HG02970 (cell line): ENCODE results near the gene LPIN1.
"Not testable (repeated sequence)": the region's sequence is repeated elsewhere in the genome, so short reads cannot be mapped to it uniquely, and the experiment has no call there.

Experiments
- ATAC-seq: cut with Tn5 transposase; IDR thresholded peaks from one replicate; pipeline ENCODE4 v1.9.1; 2021; ENCODE audit warnings: mild to moderate bottlenecking, moderate library complexity, moderate number of reproducible peaks; ENCODE audit not compliant: unreplicated experiment, low FRiP score

LPIN1 gene

DNA sequence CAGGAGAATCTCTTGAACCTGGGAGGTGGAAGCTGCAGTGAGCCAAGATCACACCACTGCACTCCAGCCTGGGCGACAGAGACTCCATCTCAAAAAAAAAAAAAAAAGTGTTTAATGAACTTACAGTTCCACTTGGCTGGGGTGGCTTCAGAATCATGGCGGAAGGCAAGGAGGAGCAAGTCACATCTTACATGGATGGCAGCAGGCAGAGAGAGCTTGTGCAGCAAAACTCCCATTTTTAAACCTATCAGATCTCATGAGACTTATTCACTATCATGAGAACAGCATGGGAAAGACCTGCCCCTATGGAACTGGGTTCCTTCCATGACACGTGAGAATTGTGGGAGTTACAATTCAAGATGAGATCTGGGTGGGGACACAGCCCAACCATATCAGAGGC is 113.5 kb downstream of the LPIN1 start:
- not testable (repeated sequence) for ATAC-seq

- no peak for ATAC-seq
Observed at GRCh38 chr2:11861044-11861443, 114.6 kb downstream of the LPIN1 start.

DNA sequence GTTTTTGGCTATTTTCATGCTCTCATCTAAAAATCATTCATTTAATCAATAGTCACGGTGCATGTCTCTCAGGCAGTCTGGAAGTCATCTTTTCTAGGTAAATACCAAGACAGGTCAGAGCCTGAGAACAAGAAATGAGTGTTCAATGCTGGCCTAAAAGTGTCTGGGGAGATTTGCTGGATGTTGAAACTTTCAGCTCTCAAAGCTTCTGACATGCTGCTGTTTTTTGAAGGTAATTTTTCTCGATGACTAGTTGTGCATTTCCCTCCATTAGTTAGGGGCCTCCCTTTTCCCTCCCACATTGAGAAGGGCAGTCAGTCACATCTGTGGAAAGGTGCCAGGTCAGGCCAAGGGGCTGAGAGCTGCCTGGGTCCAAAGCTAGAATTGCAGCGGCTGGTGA is 115.6 kb downstream of the LPIN1 start:
- no peak for ATAC-seq

GRCh38 chr2:11863103-11863502 is 116.7 kb downstream of the LPIN1 start:
- no peak for ATAC-seq

DNA sequence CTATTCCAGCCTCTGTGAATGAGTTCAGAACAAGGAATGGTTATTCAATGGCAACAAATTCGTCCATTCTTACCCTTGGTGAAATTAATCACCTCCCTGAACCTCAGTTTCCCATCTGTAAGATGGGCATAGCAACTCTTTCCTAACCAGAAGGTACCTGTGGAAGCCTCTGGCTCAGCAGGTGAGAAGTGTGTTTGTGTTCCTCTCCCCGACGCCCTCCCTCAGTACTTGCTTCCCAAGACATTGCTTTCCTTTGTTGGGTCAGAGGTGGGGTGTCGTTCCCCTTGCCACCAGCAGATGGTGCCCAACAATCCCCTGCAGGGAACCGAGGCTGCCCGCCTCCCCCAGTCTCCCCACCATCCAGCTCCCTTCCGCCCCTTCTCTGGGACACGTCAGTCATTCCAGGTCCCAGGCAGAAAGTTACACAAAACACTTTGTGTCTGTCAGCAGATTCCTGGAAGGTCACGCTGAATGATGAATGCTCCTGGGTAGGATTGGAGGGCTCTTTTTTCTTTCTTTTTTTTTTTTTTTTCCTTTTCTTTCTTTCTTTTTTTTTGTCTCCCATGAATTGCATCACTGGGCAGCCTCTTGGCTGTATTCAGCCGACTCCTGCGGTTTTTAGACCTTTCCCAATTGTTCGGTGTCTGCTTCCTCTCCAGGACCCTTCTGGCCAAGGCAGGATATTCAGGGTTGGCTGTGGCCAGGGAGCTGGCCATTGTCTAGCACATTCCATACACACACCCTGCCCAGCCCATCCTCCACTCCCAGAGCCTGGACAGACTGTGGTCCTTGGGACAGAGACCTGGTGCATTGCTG is 117.3 kb downstream of the LPIN1 start:
- ATAC-seq: no peak

DNA sequence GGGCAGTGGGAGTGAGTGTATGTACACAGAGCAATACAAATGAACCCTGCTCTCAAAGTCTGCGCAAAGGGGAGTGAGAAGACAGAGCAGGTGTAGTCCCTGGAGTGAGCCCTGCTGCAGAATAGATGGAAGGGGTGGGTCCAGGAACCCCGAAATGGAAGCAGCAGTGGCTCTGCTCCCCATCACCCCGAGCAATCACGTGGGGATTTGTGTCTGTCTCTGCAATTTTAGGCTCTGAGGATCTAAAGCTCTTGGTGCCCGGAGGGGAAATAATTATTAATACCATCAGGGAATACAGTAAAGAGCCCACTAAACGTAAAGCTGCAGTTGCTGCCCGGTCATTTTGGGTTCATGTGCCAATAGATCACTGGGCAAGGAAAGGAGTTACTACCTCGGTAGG is 118.3 kb downstream of the LPIN1 start:
- no peak for ATAC-seq

DNA sequence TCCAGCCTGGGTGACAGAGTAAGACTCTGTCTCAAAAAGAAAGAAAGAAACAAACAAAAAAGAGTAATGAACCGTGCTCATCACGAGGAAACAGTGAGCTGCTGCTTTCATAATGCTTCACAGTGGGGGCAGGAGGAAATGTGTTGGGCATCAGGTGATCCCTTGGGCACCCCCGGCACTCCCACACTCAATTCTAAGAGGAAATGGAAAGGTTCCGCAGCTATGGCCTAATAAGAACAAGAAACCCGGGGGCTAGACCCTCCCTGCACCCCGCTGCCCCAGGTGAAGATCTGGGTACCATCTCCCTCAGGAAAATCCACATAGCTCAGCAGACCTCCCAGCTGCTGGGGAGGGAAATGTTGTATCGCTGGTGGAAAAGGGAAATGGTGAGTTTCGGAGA is 118.9 kb downstream of the LPIN1 start:
- no peak for ATAC-seq

GRCh38 chr2:11865805-11866204 is 119.4 kb downstream of the LPIN1 start:
- ATAC-seq: no peak

DNA sequence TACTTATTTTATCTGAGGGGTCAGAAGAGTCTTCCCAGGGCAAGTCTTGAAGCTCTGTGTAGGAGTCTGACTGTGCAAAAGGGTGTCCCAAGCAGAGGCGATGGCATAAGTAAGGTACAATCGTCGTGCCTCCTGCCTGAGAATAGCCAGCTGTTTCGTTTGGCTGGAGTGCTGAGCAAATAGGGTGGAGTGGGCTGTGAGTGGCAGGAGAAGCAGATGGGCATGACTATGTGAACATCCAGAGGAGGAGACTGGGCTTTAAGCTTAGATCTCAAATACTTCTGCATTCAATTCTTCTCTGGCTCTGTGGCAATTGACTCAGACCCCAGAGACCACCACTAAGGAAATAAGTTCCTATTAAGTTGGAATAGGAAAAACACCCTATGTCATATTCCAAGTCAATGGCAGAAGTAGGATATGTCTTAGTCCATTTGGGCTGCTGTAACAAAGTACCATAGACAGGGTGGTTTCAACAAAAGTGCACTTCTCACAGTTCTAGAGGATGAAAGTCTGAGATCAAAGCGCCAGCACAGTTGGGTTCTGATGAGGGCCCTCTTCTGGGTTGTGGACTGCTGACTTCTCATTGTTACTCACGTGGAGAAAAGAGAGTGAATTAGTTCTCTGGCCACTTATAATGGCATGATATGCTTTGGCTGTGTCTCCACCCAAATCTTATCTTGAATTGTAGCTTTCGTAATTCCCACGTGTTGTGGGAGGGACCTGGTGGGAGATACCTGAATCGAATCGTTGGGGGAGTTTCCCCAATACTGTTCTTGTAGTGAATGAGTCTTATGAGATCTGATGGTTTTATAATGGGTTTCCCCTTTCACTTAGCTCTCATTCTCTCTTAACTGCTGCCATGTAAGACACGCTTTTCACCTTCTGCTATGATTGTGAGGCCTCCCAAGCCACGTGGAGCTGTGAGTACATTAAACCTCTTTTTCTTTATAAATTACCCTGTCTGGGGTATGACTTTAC is 120.2 kb downstream of the LPIN1 start:
- no peak for ATAC-seq

DNA sequence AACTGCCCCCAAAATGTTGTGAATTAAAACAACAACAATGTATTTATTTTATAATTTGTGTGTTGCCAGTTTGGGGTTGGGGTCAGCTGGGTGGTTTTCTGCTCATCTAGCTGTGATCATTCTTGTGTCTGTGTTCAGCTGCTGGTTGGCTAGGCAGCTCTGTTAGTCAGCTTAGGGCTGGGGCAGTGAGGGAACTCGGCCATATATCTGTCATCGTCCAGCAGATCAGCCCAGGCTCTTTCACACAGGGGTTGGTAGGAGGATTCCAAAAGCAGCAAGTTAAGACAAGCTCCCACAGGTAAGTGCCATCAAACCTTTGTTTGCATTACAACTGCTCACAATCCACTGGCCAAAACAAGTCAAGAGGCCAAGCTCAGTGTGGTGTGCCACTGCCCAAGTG is 121.5 kb downstream of the LPIN1 start:
- ATAC-seq: no peak

DNA sequence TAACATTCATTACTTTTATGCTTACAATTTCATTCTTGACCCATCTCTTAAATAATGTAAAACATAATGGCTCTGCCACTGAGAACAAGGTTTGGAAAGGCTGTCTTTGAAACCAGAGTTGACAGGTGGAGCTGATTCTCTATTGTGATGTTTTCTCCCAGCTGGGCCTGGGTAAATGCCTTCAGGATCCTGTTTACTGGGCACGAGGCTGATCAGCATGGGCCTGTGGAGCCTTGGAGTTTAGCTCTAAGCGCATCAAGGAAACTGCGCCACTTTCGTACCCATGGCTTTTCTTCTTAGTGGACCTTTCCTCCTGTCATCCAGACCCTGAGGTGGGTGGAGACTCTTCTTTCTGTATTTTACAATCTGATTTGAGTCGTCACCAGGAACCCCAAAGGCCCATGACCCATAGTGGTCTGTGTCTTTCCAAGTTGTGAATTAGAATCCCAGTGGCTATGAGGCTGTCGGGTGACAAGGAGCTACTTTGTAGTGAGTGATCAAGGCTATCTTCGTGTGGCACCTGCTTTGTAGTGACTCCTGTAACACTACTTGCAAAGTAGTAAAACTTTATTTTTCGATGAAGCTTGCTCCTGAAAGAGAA is 123.1 kb downstream of the LPIN1 start:
- no peak for ATAC-seq

GRCh38 chr2:11870064-11870463 is 123.6 kb downstream of the LPIN1 start:
- ATAC-seq: no peak

GRCh38 chr2:11870584-11870983 is 124.2 kb downstream of the LPIN1 start:
- no peak for ATAC-seq

GRCh38 chr2:11871421-11871820 is 125.0 kb downstream of the LPIN1 start:
- no peak for ATAC-seq

- ATAC-seq: no peak
Observed at GRCh38 chr2:11872247-11872947, 126.0 kb downstream of the LPIN1 start.

- no peak for ATAC-seq
Observed at GRCh38 chr2:11872948-11873269, 126.5 kb downstream of the LPIN1 start.

- no peak for ATAC-seq
Observed at GRCh38 chr2:11873356-11874154, 127.1 kb downstream of the LPIN1 start.

DNA sequence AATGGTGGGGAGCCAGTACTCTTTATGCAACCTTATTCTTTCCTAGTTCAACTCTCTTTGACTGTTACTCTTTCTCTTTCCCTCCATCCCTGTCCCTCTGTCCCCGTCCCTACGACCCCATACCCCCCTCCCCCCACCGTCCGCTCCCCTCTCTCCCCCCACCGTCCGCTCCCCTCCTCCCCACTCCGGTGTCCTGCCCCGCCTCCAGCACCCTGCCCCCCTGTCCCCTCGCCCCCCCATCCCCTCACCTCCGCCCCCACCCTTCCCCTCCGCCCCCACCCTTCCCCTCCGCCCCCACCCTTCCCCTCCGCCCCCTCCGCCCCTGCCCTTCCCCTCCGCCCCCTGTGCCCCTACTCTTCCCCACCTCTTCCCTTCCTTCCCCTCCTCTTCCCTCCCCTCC is 128.4 kb downstream of the LPIN1 start:
- ATAC-seq: no peak

- ATAC-seq: no peak
Observed at GRCh38 chr2:11875481-11875880, 129.0 kb downstream of the LPIN1 start.

- no peak for ATAC-seq
Observed at GRCh38 chr2:11876436-11876835, 130.0 kb downstream of the LPIN1 start.
